ENCODE results near the gene SLC28A1.
"Not testable (repeated sequence)": the region's sequence is repeated elsewhere in the genome, so short reads cannot be mapped to it uniquely, and the experiment has no call there.

The SLC28A1 gene

GRCh38 chr15:84874981-84875699, 9.3 kb upstream of the SLC28A1 start:
- Histone ChIP-seq H3K27ac (ENCODE audit: low read length) (no peak overlapping the region), H3K36me3 (ENCODE audit: control insufficient read depth in 1 of 2, insufficient read depth in 2 of 2, low read length in 2 of 2) (no peaks in the 10 kb centered on the region), H3K4me3 (ENCODE audit: low read depth in 1 of 2, low read length in 2 of 2) (no peak overlapping the region)

DNA sequence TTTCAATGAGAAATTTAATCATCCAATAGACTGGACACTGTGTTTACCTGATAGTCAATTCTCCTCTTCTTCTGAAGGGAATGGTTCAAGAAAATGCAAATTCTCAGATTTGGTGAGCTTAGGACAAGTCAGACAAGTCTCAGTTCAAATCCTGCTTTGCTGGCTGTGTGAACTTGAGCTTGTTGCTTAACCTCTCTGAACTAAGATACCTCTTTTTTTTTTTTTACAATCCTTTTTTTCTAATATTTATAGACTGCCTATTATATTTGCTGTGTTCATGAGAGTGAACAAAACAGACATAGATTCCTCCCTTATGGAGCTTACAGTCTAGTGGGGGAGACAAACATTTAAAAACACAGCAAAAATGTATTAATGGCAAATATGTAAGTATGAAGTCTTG, 8.2 kb upstream of the SLC28A1 start:
- Histone ChIP-seq H3K4me1 (ENCODE audit: control insufficient read depth in 1 of 2, insufficient read depth in 2 of 2, low read length in 2 of 2) (peaks cover 0 to 5% of the 10 kb centered on the region in 2 donors), H3K27me3 (ENCODE audit: low read depth, low read length) (no peaks in the 10 kb centered on the region)

More at GRCh38 chr15:84874981-84875699, 9.3 kb upstream of the SLC28A1 start:
- Histone ChIP-seq H3K27me3 (ENCODE audit: low read depth, low read length) (no peaks in the 10 kb centered on the region), H3K4me1 (ENCODE audit: control insufficient read depth in 1 of 2, insufficient read depth in 2 of 2, low read length in 2 of 2) (peaks cover 0 to 5% of the 10 kb centered on the region in 2 donors), H3K9me3 (ENCODE audit: control insufficient read depth in 1 of 2, low read length in 2 of 2) (no peaks in the 10 kb centered on the region)

DNA sequence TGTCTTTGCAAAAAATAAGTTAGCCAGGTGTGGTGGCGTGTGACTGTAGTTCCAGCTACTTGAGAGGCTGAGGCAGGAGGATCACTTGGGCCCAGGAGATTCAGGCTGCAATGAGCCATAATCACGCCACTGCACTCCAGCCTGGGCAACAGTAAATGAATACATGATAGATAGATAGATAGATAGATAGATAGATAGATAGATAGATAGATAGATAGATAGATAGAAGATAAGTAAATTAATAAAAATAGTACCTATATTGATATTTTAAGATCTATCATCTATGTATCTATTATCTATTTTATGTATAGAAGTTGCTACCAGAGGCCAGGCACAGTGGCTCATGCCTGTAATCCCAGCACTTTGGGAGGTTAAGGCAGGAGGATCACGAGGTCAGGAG, 6.8 kb upstream of the SLC28A1 start:
- H3K27me3 ChIP-seq (ENCODE audit: low read depth, low read length); H3K4me3 ChIP-seq (ENCODE audit: low read depth in 1 of 2, low read length in 2 of 2); H3K36me3 ChIP-seq (ENCODE audit: control insufficient read depth in 1 of 2, insufficient read depth in 2 of 2, low read length in 2 of 2); H3K4me1 ChIP-seq (ENCODE audit: control insufficient read depth in 1 of 2, insufficient read depth in 2 of 2, low read length in 2 of 2); H3K27ac ChIP-seq (ENCODE audit: low read length); H3K9me3 ChIP-seq (ENCODE audit: control insufficient read depth in 1 of 2, low read length in 2 of 2): not testable (repeated sequence)

More for the DNA sequence above, 8.2 kb upstream of the SLC28A1 start:
- H3K9me3 ChIP-seq (ENCODE audit: control insufficient read depth in 1 of 2, low read length in 2 of 2) = no peaks in the 10 kb centered on the region
- H3K36me3 ChIP-seq (ENCODE audit: control insufficient read depth in 1 of 2, insufficient read depth in 2 of 2, low read length in 2 of 2) = no peaks in the 10 kb centered on the region
- H3K27ac ChIP-seq (ENCODE audit: low read length) = no peak overlapping the region
- H3K4me3 ChIP-seq (ENCODE audit: low read depth in 1 of 2, low read length in 2 of 2) = no peak overlapping the region

GRCh38 chr15:84878504-84878903, 6.0 kb upstream of the SLC28A1 start:
- Histone ChIP-seq H3K27ac (ENCODE audit: low read length) (no peak overlapping the region), H3K36me3 (ENCODE audit: control insufficient read depth in 1 of 2, insufficient read depth in 2 of 2, low read length in 2 of 2) (no peaks in the 10 kb centered on the region), H3K4me3 (ENCODE audit: low read depth in 1 of 2, low read length in 2 of 2) (no peak overlapping the region), H3K27me3 (ENCODE audit: low read depth, low read length) (no peaks in the 10 kb centered on the region), H3K4me1 (ENCODE audit: control insufficient read depth in 1 of 2, insufficient read depth in 2 of 2, low read length in 2 of 2) (peaks cover 0 to 5% of the 10 kb centered on the region in 2 donors), H3K9me3 (ENCODE audit: control insufficient read depth in 1 of 2, low read length in 2 of 2) (no peaks in the 10 kb centered on the region)

- Histone ChIP-seq H3K36me3 (ENCODE audit: control insufficient read depth in 1 of 2, insufficient read depth in 2 of 2, low read length in 2 of 2) (no peaks in the 10 kb centered on the region), H3K4me3 (ENCODE audit: low read depth in 1 of 2, low read length in 2 of 2) (no peak overlapping the region), H3K27ac (ENCODE audit: low read length) (no peak overlapping the region), H3K9me3 (ENCODE audit: control insufficient read depth in 1 of 2, low read length in 2 of 2) (no peaks in the 10 kb centered on the region), H3K27me3 (ENCODE audit: low read depth, low read length) (no peaks in the 10 kb centered on the region), H3K4me1 (ENCODE audit: control insufficient read depth in 1 of 2, insufficient read depth in 2 of 2, low read length in 2 of 2) (peaks cover 0 to 2% of the 10 kb centered on the region in 2 donors)
These were observed 5.2 kb upstream of the SLC28A1 start for GRCh38 chr15:84879088-84879780.

GRCh38 chr15:84880007-84880406, 4.5 kb upstream of the SLC28A1 start:
- Histone ChIP-seq H3K27ac (ENCODE audit: low read length) (no peak overlapping the region), H3K4me1 (ENCODE audit: control insufficient read depth in 1 of 2, insufficient read depth in 2 of 2, low read length in 2 of 2) (no peaks in the 10 kb centered on the region), H3K27me3 (ENCODE audit: low read depth, low read length) (no peaks in the 10 kb centered on the region), H3K9me3 (ENCODE audit: control insufficient read depth in 1 of 2, low read length in 2 of 2) (no peaks in the 10 kb centered on the region), H3K4me3 (ENCODE audit: low read depth in 1 of 2, low read length in 2 of 2) (no peak overlapping the region), H3K36me3 (ENCODE audit: control insufficient read depth in 1 of 2, insufficient read depth in 2 of 2, low read length in 2 of 2) (no peaks in the 10 kb centered on the region)

GRCh38 chr15:84880822-84881519, 3.5 kb upstream of the SLC28A1 start:
- Histone ChIP-seq H3K27ac (ENCODE audit: low read length) (no peak overlapping the region), H3K4me3 (ENCODE audit: low read depth in 1 of 2, low read length in 2 of 2) (no peak overlapping the region), H3K9me3 (ENCODE audit: control insufficient read depth in 1 of 2, low read length in 2 of 2) (no peaks in the 10 kb centered on the region), H3K36me3 (ENCODE audit: control insufficient read depth in 1 of 2, insufficient read depth in 2 of 2, low read length in 2 of 2) (no peaks in the 10 kb centered on the region), H3K27me3 (ENCODE audit: low read depth, low read length) (no peaks in the 10 kb centered on the region), H3K4me1 (ENCODE audit: control insufficient read depth in 1 of 2, insufficient read depth in 2 of 2, low read length in 2 of 2) (no peaks in the 10 kb centered on the region)

- H3K9me3 ChIP-seq (ENCODE audit: control insufficient read depth in 1 of 2, low read length in 2 of 2) = no peaks in the 10 kb centered on the region
- no peak overlapping the region for H3K27ac ChIP-seq (ENCODE audit: low read length)
- no peaks in the 10 kb centered on the region for H3K4me1 ChIP-seq (ENCODE audit: control insufficient read depth in 1 of 2, insufficient read depth in 2 of 2, low read length in 2 of 2)
- H3K4me3 ChIP-seq (ENCODE audit: low read depth in 1 of 2, low read length in 2 of 2) = no peak overlapping the region
- no peaks in the 10 kb centered on the region for H3K27me3 ChIP-seq (ENCODE audit: low read depth, low read length)
- H3K36me3 ChIP-seq (ENCODE audit: control insufficient read depth in 1 of 2, insufficient read depth in 2 of 2, low read length in 2 of 2) = no peaks in the 10 kb centered on the region
These were observed 3.0 kb upstream of the SLC28A1 start for GRCh38 chr15:84881520-84881830.

DNA sequence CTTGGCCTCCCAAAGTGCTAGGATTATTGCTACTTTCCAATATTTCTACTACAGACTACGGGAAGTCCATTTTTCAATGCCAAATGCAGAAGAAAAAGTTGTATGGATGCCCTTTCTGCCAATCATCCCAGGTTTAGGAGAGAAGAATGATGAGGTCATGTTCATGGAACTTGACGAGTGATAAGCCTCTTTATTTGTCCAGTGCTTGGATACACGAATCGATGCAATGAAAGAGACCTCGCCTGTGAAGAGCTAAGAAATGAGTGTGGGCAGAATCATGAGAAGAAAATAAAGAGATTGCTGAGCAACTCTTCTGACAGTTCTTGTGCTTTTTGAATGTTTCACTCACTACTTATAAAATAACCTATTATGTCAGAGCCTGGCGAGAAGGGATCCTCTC, 996 bp upstream of the SLC28A1 start:
- H3K27me3 ChIP-seq (ENCODE audit: low read depth, low read length) = no peaks in the 10 kb centered on the region
- H3K4me3 ChIP-seq (ENCODE audit: low read depth in 1 of 2, low read length in 2 of 2) = no peak overlapping the region
- no peak overlapping the region for H3K27ac ChIP-seq (ENCODE audit: low read length)
- H3K9me3 ChIP-seq (ENCODE audit: control insufficient read depth in 1 of 2, low read length in 2 of 2) = no peaks in the 10 kb centered on the region
- no peaks in the 10 kb centered on the region for H3K4me1 ChIP-seq (ENCODE audit: control insufficient read depth in 1 of 2, insufficient read depth in 2 of 2, low read length in 2 of 2)
- no peaks in the 10 kb centered on the region for H3K36me3 ChIP-seq (ENCODE audit: control insufficient read depth in 1 of 2, insufficient read depth in 2 of 2, low read length in 2 of 2)

- Histone ChIP-seq H3K4me1 (ENCODE audit: control insufficient read depth in 1 of 2, insufficient read depth in 2 of 2, low read length in 2 of 2) (no peaks in the 10 kb centered on the region), H3K36me3 (ENCODE audit: control insufficient read depth in 1 of 2, insufficient read depth in 2 of 2, low read length in 2 of 2) (no peaks in the 10 kb centered on the region), H3K4me3 (ENCODE audit: low read depth in 1 of 2, low read length in 2 of 2) (no peak overlapping the region), H3K27me3 (ENCODE audit: low read depth, low read length) (no peaks in the 10 kb centered on the region), H3K27ac (ENCODE audit: low read length) (no peak overlapping the region), H3K9me3 (ENCODE audit: control insufficient read depth in 1 of 2, low read length in 2 of 2) (no peaks in the 10 kb centered on the region)
These were observed 1.3 kb downstream of the SLC28A1 start for GRCh38 chr15:84885801-84886200.

GRCh38 chr15:84886211-84886983, 1.9 kb downstream of the SLC28A1 start:
- H3K9me3 ChIP-seq (ENCODE audit: control insufficient read depth in 1 of 2, low read length in 2 of 2) = no peaks in the 10 kb centered on the region
- H3K27ac ChIP-seq (ENCODE audit: low read length) = no peak overlapping the region
- H3K36me3 ChIP-seq (ENCODE audit: control insufficient read depth in 1 of 2, insufficient read depth in 2 of 2, low read length in 2 of 2) = no peaks in the 10 kb centered on the region
- H3K4me3 ChIP-seq (ENCODE audit: low read depth in 1 of 2, low read length in 2 of 2) = no peak overlapping the region
- H3K4me1 ChIP-seq (ENCODE audit: control insufficient read depth in 1 of 2, insufficient read depth in 2 of 2, low read length in 2 of 2) = no peaks in the 10 kb centered on the region
- no peaks in the 10 kb centered on the region for H3K27me3 ChIP-seq (ENCODE audit: low read depth, low read length)
